Neural progenitor cell (in vitro differentiated cells): ENCODE results near the gene STXBP5.

Source experiments
- EZH2 ChIP-seq: fragments of 200-600 bp; sonication (generic); IDR thresholded peaks from 2 replicates; pipeline ENCODE4 v1.6.1; 2017; ENCODE audit warnings: antibody characterized with exemption, mild to moderate bottlenecking, moderate library complexity
- TF ChIP-seq, protein P1 (sequence below): fragments of 200-600 bp; sonication (generic); IDR thresholded peaks from 2 replicates; pipeline ENCODE4 v1.5.1; 2017; ENCODE audit warnings: antibody characterized with exemption, mild to moderate bottlenecking

DNA sequence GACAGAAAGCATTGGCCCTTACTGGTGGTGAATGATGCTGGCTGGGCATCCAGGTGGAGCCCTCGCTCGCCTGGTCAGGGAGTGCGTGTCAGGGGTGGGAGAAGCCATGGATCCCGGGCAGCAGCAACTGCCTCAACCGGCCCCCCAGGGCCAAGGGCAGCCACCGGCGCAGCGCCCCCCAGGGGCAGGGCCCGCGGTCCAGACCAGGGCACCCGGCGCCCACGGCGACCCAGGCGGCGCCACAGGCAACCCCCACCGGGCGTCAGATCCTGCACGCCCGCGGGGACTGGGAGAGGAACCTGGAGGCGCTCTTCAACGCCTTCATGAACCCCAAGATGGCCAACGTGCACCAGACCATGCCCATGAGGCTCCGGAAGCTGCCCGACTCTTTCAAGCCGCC is 202.6 kb downstream of the STXBP5 start:
- TF ChIP-seq, protein P1, sequence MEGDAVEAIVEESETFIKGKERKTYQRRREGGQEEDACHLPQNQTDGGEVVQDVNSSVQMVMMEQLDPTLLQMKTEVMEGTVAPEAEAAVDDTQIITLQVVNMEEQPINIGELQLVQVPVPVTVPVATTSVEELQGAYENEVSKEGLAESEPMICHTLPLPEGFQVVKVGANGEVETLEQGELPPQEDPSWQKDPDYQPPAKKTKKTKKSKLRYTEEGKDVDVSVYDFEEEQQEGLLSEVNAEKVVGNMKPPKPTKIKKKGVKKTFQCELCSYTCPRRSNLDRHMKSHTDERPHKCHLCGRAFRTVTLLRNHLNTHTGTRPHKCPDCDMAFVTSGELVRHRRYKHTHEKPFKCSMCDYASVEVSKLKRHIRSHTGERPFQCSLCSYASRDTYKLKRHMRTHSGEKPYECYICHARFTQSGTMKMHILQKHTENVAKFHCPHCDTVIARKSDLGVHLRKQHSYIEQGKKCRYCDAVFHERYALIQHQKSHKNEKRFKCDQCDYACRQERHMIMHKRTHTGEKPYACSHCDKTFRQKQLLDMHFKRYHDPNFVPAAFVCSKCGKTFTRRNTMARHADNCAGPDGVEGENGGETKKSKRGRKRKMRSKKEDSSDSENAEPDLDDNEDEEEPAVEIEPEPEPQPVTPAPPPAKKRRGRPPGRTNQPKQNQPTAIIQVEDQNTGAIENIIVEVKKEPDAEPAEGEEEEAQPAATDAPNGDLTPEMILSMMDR, result no peak
- TF ChIP-seq EZH2, result no peak
